Right atrium auricular region (tissue), 2 donors: ENCODE data around the gene MPRIP. TPM values are rescaled to one million over a fixed set of nuclear protein-coding genes. Genes with fewer than 3 reads are reported as not detected.

Experiments used
- DNase-seq: peaks from one replicate; pipeline ENCODE4 v3.0.0-alpha.2; 2019; ENCODE audit warnings: low spot score
- H3K27ac ChIP-seq, 2 donors: fragments of 200-600 bp; sonication (generic); 1 replicate in 1 of 2; 2 replicates in 1 of 2; pipeline ENCODE4 v1.5.1; 2016 to 2019
- H3K27me3 ChIP-seq, 2 donors: fragments of 200-600 bp; sonication (generic); one replicate each; pipeline versions ENCODE4 v1.5.1 to v1.6.0; 2017 to 2019
- H3K36me3 ChIP-seq: fragments of 200-600 bp; sonication (generic); one replicate; pipeline ENCODE4 v1.5.1; 2016
- H3K4me1 ChIP-seq, 2 donors: fragments of 200-600 bp; sonication (generic); one replicate each; pipeline versions ENCODE4 v1.5.1 to v1.6.0; 2017 to 2019
- H3K4me3 ChIP-seq, 2 donors: fragments of 200-600 bp; sonication (generic); 1 replicate in 1 of 2; 2 replicates in 1 of 2; pipeline ENCODE4 v1.5.1; 2017 to 2019; ENCODE audit warnings: mild to moderate bottlenecking in 1 of 2, moderate library complexity in 1 of 2
- H3K9me3 ChIP-seq, 2 donors: fragments of 200-600 bp; sonication (generic); one replicate each; pipeline ENCODE4 v1.5.1; 2019
- total RNA-seq, 2 donors: library from RNA; depleted of rRNA; stranded (reverse); fragments of >200 nt; gene quantifications; one replicate each; pipeline ENCODE4 v1.1.0, GENCODE V29; 2016
- TF ChIP-seq, protein P1 (sequence below), 2 donors: fragments of 200-600 bp; sonication (generic); IDR thresholded peaks; one replicate each; pipeline ENCODE4 v1.5.1; 2019; ENCODE audit warnings: antibody characterized with exemption in 2 of 2

The MPRIP gene
- total RNA-seq, 2 donors from 2014 or later: 102 to 145 TPM

DNA sequence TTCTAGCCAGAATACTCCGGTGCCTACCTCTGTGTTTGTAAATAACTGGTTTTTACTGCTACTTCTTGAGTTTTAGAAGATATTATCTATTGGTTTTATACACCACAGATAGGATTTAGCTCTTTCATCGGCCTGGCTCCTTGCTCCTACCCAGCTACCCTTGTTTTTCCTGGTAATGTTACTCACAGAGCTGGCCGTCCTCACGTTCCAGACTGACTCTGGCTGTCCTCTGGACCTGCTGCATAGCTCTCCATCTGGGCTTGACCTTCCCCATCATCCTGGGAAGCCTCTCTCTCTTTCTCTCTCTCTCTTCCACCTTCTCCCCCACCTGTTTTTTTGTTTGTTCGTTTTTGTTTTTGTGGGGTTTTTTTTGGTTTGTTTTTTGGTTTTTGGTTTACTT lies 51.5 kb downstream of the MPRIP start:
- Histone ChIP-seq H3K27ac (peak overlapping the region in 1 of 2 donors; percentile 4), H3K4me3 (no peak overlapping the region), H3K4me1 (peaks cover 0 to 74% of the 10 kb centered on the region in 2 donors), H3K9me3 (no peaks in the 10 kb centered on the region), H3K36me3 (no peaks in the 10 kb centered on the region), H3K27me3 (no peaks in the 10 kb centered on the region)
- no peak for DNase-seq
- TF ChIP-seq, protein P1, sequence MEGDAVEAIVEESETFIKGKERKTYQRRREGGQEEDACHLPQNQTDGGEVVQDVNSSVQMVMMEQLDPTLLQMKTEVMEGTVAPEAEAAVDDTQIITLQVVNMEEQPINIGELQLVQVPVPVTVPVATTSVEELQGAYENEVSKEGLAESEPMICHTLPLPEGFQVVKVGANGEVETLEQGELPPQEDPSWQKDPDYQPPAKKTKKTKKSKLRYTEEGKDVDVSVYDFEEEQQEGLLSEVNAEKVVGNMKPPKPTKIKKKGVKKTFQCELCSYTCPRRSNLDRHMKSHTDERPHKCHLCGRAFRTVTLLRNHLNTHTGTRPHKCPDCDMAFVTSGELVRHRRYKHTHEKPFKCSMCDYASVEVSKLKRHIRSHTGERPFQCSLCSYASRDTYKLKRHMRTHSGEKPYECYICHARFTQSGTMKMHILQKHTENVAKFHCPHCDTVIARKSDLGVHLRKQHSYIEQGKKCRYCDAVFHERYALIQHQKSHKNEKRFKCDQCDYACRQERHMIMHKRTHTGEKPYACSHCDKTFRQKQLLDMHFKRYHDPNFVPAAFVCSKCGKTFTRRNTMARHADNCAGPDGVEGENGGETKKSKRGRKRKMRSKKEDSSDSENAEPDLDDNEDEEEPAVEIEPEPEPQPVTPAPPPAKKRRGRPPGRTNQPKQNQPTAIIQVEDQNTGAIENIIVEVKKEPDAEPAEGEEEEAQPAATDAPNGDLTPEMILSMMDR (IDR thresholded peaks at IDR 0.05): no peak

DNA sequence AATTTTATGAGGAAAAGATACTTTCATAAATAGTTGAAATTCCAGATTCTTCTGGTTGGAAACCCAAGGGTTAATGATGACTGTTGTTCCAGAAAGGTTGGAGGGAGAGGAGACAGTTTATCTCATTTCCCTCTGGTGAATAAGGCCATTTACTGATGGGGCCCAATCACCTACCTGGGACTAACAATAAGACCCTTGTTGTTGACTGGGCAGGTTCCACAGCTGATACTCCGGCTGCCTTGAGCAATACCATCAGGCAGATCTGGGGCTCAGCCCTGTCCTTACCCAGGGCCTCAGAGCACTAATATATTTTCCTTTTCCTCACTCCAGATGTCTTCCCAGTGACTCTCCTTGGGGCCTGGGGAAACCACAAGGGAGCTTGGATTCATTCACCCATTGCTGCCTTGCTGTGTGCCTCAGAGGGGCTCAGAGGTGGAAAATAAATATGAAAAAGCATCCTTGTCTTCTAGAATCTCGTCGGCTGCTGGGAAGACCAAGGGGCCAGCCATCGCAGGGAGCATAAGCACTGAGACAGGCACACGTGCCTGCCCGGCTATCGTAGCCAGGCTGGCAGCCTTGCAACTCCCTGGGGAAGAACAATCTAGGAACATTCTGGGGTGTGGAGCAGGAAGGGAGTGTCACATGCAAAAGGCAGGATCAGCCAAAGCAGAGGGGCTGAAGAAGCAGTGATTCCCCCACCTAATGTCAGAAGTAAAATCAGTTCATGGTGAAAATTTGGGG lies 54.4 kb downstream of the MPRIP start:
- Histone ChIP-seq H3K27me3 (no peaks in the 10 kb centered on the region), H3K9me3 (no peaks in the 10 kb centered on the region), H3K27ac (peak overlapping the region; percentile 50), H3K4me1 (peaks cover 0 to 64% of the 10 kb centered on the region in 2 donors), H3K4me3 (no peak overlapping the region), H3K36me3 (no peaks in the 10 kb centered on the region)
- TF ChIP-seq, protein P1 (IDR thresholded peaks at IDR 0.05): no peak
- DNase-seq: no peak

DNA sequence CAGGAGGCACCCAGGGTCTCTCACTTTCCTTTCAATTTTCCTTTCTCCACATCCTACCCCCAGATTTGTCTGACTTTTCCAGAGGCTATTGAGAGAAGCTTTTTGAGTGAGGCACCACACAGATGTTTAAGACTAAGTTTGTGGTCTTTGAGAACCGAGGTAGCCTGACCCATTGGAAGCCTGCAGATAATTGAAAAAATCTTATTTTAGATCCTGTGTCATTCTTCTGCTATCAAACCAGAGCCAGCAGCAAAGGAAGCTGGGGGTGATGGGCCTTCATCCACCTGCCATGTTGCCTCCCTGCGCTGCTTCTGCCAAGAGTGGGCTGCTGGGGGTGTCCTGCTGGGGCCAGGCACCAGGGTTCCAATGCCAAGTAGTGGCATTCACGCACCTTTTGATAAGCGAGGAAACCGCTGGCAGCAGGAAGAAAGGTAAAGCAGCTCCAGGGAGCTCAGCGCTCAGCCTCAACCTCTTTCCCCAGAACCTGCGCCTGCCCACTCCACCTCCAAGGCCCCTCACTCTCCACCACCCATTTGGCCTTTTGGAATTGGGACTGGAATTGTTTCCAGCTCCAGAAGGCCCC lies 55.6 kb downstream of the MPRIP start:
- H3K27me3 ChIP-seq: no peaks in the 10 kb centered on the region
- TF ChIP-seq, protein P1 (IDR thresholded peaks at IDR 0.05): no peak
- H3K36me3 ChIP-seq: no peaks in the 10 kb centered on the region
- H3K4me1 ChIP-seq: peaks cover 0 to 77% of the 10 kb centered on the region in 2 donors
- H3K9me3 ChIP-seq: no peaks in the 10 kb centered on the region
- no peak overlapping the region for H3K4me3 ChIP-seq
- peak overlapping the region; percentile 64 to 76 for H3K27ac ChIP-seq
- DNase-seq: no peak

DNA sequence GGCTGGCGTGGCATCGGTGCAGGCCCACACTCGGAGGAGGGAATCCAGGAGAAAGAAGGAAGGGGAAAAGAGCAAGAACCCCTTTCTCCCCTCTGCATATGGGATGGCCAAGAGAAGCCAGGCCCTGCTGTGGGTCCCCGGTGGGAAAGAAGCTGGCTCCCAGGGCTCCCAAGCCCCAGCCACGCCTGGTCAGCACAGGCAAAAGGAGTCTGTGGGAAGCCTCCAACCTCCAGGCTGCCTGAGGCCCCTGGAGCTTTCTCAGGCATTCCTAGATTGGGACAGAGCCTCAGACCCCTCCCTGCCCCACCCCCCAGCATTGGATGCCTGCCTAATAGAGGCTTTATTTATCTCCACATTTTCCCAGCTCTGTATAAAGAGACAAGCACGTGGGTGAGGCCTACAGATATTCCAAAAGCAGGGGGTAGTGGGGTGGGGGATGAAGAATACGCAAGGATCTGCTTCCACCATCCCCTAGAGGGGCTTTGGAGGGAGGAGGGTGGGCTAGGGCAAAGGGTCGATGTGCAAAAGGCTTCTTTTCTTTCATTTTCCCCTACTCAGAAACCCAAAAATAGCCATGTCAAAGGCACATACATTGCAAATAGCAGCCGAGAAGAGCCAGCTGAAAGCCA lies 56.4 kb downstream of the MPRIP start:
- no peak overlapping the region for H3K4me3 ChIP-seq
- no peak for DNase-seq
- H3K27ac ChIP-seq: peak overlapping the region; percentile 64 to 76
- H3K36me3 ChIP-seq: no peaks in the 10 kb centered on the region
- TF ChIP-seq, protein P1 (IDR thresholded peaks at IDR 0.05): no peak
- no peaks in the 10 kb centered on the region for H3K9me3 ChIP-seq
- peaks cover 0 to 78% of the 10 kb centered on the region in 2 donors for H3K4me1 ChIP-seq
- H3K27me3 ChIP-seq: no peaks in the 10 kb centered on the region

DNA sequence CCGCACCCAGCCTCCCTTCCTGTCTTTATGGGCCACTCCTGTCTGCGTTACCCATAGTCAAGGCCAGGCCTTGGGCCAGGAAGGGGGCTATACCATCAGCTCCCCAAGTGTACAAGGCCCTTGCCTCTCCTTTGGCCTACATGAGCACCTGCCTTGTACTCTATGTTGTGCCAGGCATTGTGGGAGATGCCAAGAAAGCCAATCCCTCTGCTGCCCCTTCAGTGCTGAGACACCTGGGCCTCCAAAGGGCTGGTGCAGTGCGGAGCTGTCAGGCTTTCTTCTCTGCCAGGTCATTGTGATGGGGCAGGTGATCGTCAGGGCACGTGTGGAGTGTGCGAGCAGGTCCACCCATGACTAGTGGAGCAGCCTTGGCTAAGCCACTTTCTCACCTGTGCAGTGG lies 59.9 kb downstream of the MPRIP start:
- no peak for DNase-seq
- Histone ChIP-seq H3K4me1 (peaks cover 0 to 85% of the 10 kb centered on the region in 2 donors), H3K27me3 (no peaks in the 10 kb centered on the region), H3K36me3 (no peaks in the 10 kb centered on the region), H3K4me3 (no peak overlapping the region), H3K9me3 (no peaks in the 10 kb centered on the region), H3K27ac (peak overlapping the region; percentile 6 to 58)
- TF ChIP-seq, protein P1 (IDR thresholded peaks at IDR 0.05): no peak
